Esophagus squamous epithelium (tissue), 5 donors: Measurements from ENCODE around the gene GPR21. TPM values are rescaled to one million over a fixed set of nuclear protein-coding genes. Genes with fewer than 3 reads are reported as not detected.

Experiments
- DNase-seq: peaks from one replicate; lab custom pipeline; 2025; lab: John Stamatoyannopoulos, UW
- H3K27ac ChIP-seq, 4 donors: fragments of 200-600 bp; sonication (generic); one replicate each; pipeline ENCODE4 v1.5.1; 2016 to 2019; ENCODE audit warnings: mild to moderate bottlenecking in 1 of 4
- H3K27me3 ChIP-seq, 4 donors: fragments of 200-600 bp; sonication (generic); 1 replicate in 3 of 4; 2 replicates in 1 of 4; pipeline versions ENCODE4 v1.5.1 to v1.6.0; 2017 to 2021; ENCODE audit warnings: antibody characterized with exemption in 1 of 4
- H3K36me3 ChIP-seq, 3 donors: fragments of 200-600 bp; sonication (generic); one replicate each; pipeline ENCODE4 v1.5.1; 2016 to 2019
- H3K4me1 ChIP-seq, 3 donors: fragments of 200-600 bp; sonication (generic); one replicate each; pipeline ENCODE4 v1.5.1; 2017 to 2019
- H3K4me3 ChIP-seq, 4 donors: fragments of 200-600 bp; sonication (generic); 1 replicate in 3 of 4; 2 replicates in 1 of 4; pipeline ENCODE4 v1.5.1; 2016 to 2019; ENCODE audit warnings: mild to moderate bottlenecking in 2 of 4, moderate library complexity in 1 of 4
- H3K9me3 ChIP-seq, 3 donors: fragments of 200-600 bp; sonication (generic); one replicate each; pipeline ENCODE4 v1.5.1; 2016 to 2019
- CTCF ChIP-seq, 6 experiments: fragments of 450-650 bp in 4 of 6; fragments of 200-600 bp in 2 of 6; sonication (generic) in 2 of 6; IDR thresholded peaks; one replicate each; pipeline ENCODE4 v1.5.1; 2016 to 2019; ENCODE audit warnings: antibody characterized with exemption in 6 of 6, mild to moderate bottlenecking in 4 of 6, moderate library complexity in 4 of 6
- POLR2A ChIP-seq, 4 donors: fragments of 450-650 bp; IDR thresholded peaks; one replicate each; pipeline ENCODE4 v1.6.1; 2017; ENCODE audit warnings: antibody characterized with exemption in 4 of 4, mild to moderate bottlenecking in 4 of 4, moderate library complexity in 3 of 4
- WGBS, 2 donors: methylation state at CpG; one replicate each; pipeline ENCODE4 v1.1.5; 2018; 5-methylcytosine and 5-hydroxymethylcytosine counted together
- intact Hi-C: fragments of 100-400 bp; cut with DNase I; formaldehyde crosslinking; loops from one replicate; pipeline ENCODE4 v1.15.0; 2022
- total RNA-seq, 4 donors: library from RNA; depleted of rRNA; stranded (reverse); fragments of >200 nt; gene quantifications; one replicate each; pipeline ENCODE4 v1.1.0, GENCODE V29; 2016
- donor health status: DM: yes; HTN: yes; CAD: no.

Gene GPR21
- 1 to 10 TPM in 1 of 4 donors, under 1 TPM in 1, not detected in 2; 0.68 to 1.9 TPM for total RNA-seq

GRCh38 chr9:123033352-123033751, at the start of gene GPR21:
Gene GPR21 (plus strand): TSS chr9:123033667. CDS start chr9:123034567, 900 bp downstream.
- WGBS, 2 donors = 52 to 62% methylated on average over 7 of the region's 7 CpGs
- peak within 1 kb of the TSS in 3 of 4 donors; percentile 40 to 72 (median 70) for H3K27ac ChIP-seq

GRCh38 chr9:122986010-122986409, 47.5 kb upstream of the GPR21 start:
- no peaks in the 10 kb centered on the region for H3K27me3 ChIP-seq
- H3K4me1 ChIP-seq = no peaks in the 10 kb centered on the region
- no peak for DNase-seq
- 67 to 75% methylated on average over 5 of the region's 5 CpGs for WGBS, 2 donors
- no peak overlapping the region for H3K4me3 ChIP-seq
- H3K9me3 ChIP-seq = no peaks in the 10 kb centered on the region
- no peak for TF ChIP-seq POLR2A (IDR thresholded peaks at IDR 0.05)
- no peak for TF ChIP-seq CTCF (IDR thresholded peaks at IDR 0.05)
- intact Hi-C loops = no loop called here
- peaks cover 4 to 79% (median 14%) of the 10 kb centered on the region in 3 donors for H3K36me3 ChIP-seq
- H3K27ac ChIP-seq = no peak overlapping the region

More at GRCh38 chr9:123033352-123033751, at the start of gene GPR21:
- peaks cover 0 to 14% (median 0%) of the 10 kb centered on the region in 3 donors for H3K4me1 ChIP-seq
- TF ChIP-seq POLR2A (IDR thresholded peaks at IDR 0.05) = no peak
- no peak for TF ChIP-seq CTCF (IDR thresholded peaks at IDR 0.05)
- H3K36me3 ChIP-seq = peaks cover 0 to 69% (median 0%) of the 10 kb centered on the region in 3 donors
- peak within 1 kb of the TSS in 3 of 4 donors; percentile 6 to 45 (median 21) for H3K4me3 ChIP-seq
- intact Hi-C loops = no loop called here
- H3K9me3 ChIP-seq = no peaks in the 10 kb centered on the region
- no peak for DNase-seq
- H3K27me3 ChIP-seq = no peaks in the 10 kb centered on the region

GRCh38 chr9:122988141-122988540, 45.3 kb upstream of the GPR21 start:
- H3K36me3 ChIP-seq = peaks cover 4 to 79% (median 14%) of the 10 kb centered on the region in 3 donors
- 77 to 92% methylated on average over 2 of the region's 2 CpGs for WGBS, 2 donors
- intact Hi-C loops = no loop called here
- H3K4me3 ChIP-seq = no peak overlapping the region
- TF ChIP-seq POLR2A (IDR thresholded peaks at IDR 0.05) (no peak), CTCF (IDR thresholded peaks at IDR 0.05) (no peak)
- H3K27ac ChIP-seq = no peak overlapping the region
- H3K9me3 ChIP-seq = no peaks in the 10 kb centered on the region
- peaks cover 0 to 5% (median 0%) of the 10 kb centered on the region in 3 donors for H3K4me1 ChIP-seq
- H3K27me3 ChIP-seq = no peaks in the 10 kb centered on the region
- no peak for DNase-seq

GRCh38 chr9:122988920-122989621, 44.4 kb upstream of the GPR21 start:
- Histone ChIP-seq H3K27me3 (no peaks in the 10 kb centered on the region), H3K27ac (no peak overlapping the region), H3K4me3 (no peak overlapping the region), H3K4me1 (peaks cover 0 to 5% (median 0%) of the 10 kb centered on the region in 3 donors), H3K9me3 (no peaks in the 10 kb centered on the region), H3K36me3 (peaks cover 4 to 83% (median 14%) of the 10 kb centered on the region in 3 donors)
- no peak for TF ChIP-seq POLR2A (IDR thresholded peaks at IDR 0.05)
- no peak for TF ChIP-seq CTCF (IDR thresholded peaks at IDR 0.05)
- no peak for DNase-seq
- intact Hi-C loops = no loop called here
- 77 to 82% methylated on average over 8 of the region's 8 CpGs for WGBS, 2 donors

GRCh38 chr9:122991370-122991830, 42.1 kb upstream of the GPR21 start:
- TF ChIP-seq CTCF (IDR thresholded peaks at IDR 0.05) (peak; percentile 58 to 91 (median 78)), POLR2A (IDR thresholded peaks at IDR 0.05) (no peak)
- WGBS, 2 donors = 9 to 17% methylated on average over 4 of the region's 4 CpGs
- Histone ChIP-seq H3K4me3 (no peak overlapping the region), H3K27ac (peak overlapping the region in 3 of 4 donors; percentile 13 to 67 (median 55)), H3K36me3 (peaks cover 4 to 82% (median 14%) of the 10 kb centered on the region in 3 donors), H3K4me1 (peaks cover 0 to 5% (median 0%) of the 10 kb centered on the region in 3 donors), H3K27me3 (no peaks in the 10 kb centered on the region), H3K9me3 (no peaks in the 10 kb centered on the region)
- no peak for DNase-seq
- intact Hi-C loops = loop anchor here (10.0 kb wide), 1 partner anchor 107 kb away; no protein-coding TSS in a partner anchor
